Cortex of kidney (tissue), 1 donor: ENCODE results near the gene TRIM50.
"Not testable (repeated sequence)": the region's sequence is repeated elsewhere in the genome, so short reads cannot be mapped to it uniquely, and the experiment has no call there.

Experiments used
- DNase-seq: peaks from one replicate; lab custom pipeline; 2025; lab: John Stamatoyannopoulos, UW

Gene TRIM50

GRCh38 chr7:73314271-73314670 is 13.6 kb downstream of the TRIM50 start:
- no peak for DNase-seq

DNA sequence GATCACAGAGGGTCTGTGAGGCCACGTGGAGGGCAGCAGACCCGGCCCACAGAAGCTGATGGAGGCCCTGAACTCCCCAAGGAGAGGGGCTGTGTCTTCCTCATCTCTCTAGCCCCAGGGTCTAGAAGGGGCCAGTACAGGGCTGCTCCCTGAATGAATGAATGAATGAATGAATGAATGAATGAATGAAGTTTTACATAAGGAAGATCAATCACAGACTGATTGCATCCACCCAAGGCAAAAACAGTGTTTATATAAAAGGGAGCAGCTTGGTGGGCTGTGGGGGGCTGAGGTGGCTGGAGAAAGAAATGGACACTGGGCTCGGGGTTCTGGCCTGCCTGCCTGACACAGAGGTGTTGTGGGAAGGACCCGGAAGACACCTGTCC is 14.4 kb downstream of the TRIM50 start:
- no peak for DNase-seq

- DNase-seq, result no peak
Observed at GRCh38 chr7:73312831-73313520, 14.9 kb downstream of the TRIM50 start.

GRCh38 chr7:73311421-73311820 is 16.5 kb downstream of the TRIM50 start:
- not testable (repeated sequence) for DNase-seq

DNA sequence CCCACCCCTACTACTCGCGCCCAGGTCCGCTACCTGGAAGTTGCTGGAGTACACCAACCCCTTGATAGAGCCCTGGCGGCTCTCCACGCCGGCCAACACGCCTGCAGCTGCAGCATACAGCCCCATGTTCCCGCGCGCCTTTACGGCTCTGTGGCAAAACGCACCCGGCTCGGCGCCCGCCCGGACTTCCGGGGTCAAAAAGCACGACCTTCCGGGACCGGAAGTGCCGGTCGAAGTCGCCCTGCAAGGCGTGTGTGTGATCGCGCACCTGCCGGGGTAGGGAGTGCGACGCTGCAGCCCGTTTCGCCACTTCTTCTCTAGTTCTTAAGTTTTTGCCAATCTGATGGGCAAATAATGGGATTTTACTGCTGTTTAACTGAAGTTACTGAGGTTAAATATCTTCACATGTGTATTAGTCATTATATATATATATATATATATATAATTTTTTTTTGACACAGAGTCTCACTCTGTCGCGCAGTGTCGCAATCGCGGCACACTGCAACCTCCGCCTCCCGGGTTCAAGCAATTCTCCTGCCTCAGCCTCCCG is 19.1 kb downstream of the TRIM50 start, which contains the start of gene NSUN5:
NSUN5 (minus strand) TSS at position 162 of the 550 bp plus-strand sequence; CDS start at position 126, 36 bp downstream.
- DNase-seq, result no peak

DNA sequence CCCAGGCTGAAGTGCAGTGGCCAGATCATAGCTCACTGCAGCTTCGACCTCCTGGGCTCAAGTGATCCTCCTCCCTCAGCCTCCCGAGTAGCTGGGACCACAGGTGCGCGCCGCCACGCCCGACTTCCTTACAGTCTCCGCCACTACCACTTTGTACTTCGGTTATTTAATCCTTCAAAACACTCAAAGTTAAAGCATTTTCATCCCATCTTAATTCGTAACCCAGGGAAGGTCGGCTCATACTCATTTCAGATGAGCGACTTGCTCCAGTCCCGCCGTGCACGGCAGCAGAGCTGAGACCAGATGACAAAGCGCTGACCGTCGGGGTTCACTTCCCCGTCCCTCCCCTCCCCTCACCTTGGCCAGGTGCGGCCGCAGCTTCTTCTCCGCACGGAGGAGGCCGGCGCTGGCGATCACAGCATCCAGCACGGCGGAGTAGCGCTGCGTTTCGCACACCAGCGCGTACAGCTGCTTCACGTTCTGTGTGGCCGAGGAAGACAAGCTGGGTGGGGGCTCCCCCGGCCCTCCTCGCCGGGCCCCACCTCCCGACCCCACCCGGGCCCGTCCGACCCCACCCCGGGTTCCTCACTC is 19.7 kb downstream of the TRIM50 start:
- no peak for DNase-seq

DNA sequence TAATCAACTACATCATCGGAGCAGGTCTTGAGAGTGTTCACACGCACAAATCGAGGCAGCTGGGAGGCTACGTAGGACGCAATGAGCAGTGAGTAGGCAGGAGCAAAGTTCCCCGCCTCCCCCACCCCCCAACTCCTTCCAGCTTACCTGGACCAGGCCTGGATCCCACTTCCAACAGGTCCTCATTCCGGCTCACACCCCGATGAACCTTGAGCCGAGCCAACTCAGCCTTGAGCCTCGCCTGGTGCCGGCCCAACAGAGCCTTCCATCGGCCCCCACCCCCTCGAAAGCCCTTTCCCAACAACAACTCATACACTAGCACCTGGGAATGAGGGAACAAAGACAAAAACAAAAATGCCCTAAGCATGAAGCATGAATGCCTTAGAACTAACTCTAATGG is 20.4 kb downstream of the TRIM50 start:
- no peak for DNase-seq

DNA sequence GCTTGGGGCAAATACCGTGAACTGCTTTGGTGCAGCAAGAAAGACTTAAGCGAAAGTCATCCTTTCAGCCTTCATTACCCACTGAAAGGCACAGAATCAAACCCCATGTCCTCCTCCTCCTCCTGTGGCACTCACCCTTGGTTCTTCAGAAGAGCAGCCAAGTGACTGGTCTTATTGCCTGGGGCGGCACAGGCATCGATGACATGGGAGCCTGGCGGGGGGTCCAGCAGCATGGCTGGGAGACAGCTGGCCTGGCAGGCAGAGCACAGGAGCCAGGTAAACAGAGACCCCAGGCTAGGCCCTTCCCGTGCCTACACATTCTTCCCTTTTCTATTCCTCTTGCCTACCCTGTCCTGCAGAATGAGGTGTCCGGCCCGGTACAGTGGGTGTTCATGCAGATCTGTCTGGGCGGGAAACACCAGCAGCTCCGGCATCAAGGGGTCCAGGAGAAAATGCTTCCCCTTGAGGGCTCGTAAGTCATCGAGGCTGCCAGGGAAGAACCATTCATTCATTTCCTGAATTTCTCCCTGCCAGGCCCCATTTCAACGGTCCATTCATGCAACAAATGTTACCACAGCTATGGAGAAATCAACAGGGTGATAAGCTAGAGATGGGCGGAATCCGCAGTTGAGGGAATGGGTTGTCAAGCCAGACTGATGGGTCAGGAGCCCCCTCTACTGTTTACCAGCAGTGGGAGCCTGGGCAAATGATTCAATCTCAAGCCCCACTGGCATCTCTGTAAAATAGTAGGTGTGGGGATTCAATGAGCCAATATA is 23.1 kb downstream of the TRIM50 start:
- DNase-seq, result not testable (repeated sequence)

- DNase-seq, result no peak
Observed at GRCh38 chr7:73304071-73304470, 23.8 kb downstream of the TRIM50 start.

DNA sequence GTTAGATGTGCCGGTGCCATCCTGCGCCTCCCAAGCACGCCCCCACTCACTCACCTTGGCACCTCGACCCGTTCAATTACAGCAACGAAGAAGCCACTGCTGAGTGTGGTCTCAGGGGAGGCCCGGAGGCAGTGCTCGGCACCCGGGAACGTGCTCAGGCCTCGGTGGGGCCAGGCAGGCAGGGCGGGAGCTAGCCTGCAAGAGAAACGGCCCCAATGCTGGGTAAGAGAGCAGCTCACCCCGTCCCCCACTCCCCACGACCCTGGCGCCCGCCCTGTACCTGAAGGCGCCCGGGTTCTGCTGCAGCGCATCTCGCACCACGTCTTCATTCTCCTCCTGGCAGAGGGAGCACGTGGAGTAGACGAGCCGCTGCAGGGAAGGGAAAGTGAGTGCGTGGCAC is 24.3 kb downstream of the TRIM50 start:
- DNase-seq, result no peak

- not testable (repeated sequence) for DNase-seq
Observed at GRCh38 chr7:73302846-73303245, 25.0 kb downstream of the TRIM50 start.

DNA sequence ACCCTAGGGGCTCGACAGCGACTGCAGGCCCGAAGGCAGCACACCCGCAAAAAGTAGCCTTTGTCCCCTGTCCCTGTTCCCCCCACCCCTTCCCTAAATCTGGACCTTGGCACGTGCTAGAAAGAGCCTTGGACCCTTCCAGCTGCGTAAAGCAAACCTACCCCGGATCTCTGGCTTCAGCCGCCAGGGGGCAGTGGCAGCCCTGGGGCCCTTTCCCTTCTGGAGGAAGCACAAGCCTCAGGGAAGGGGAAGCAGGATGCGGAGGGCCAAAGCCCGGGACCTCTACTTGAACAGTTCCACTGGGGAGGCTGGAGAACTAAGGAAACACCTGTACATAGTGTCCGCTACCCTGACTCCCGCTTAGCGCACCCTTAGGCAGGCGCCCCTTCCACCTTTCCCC is 26.8 kb downstream of the TRIM50 start:
- DNase-seq, result not testable (repeated sequence)

DNA sequence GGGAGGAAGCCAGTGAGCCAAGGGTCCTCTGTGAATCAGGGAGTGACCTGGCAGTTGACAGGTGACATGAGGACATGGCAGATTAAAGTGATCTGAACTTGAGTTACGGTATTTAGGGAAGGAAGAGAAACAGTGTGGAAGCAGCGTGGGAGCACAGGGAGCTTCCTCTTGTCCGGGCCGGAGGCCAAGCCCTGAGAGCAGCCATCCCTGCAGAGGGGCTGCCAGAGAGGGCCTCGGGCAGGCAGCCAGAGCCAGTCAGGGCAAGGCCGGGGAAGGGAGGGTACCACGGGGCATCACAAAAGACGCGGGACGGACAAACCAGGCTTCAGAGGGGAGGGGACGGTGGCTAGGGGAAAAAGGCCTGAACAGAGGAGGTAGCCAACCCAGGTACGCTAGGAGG is 28.1 kb downstream of the TRIM50 start:
- not testable (repeated sequence) for DNase-seq

DNA sequence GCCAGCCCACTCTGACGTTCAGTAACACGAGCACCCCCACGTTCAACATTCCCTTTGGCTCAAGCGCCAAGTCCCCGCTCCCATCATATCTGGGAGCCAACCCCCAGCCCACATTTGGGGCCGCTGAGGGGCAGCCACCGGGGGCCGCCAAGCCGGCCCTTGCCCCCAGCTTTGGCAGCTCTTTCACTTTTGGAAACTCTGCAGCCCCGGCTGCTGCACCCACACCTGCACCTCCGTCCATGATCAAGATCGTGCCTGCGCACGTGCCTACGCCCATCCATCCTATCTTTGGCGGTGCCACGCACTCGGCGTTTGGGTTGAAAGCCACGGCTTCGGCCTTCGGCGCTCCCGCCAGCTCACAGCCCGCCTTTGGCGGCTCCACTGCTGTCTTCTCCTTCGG is 30.2 kb downstream of the TRIM50 start:
- DNase-seq, result not testable (repeated sequence)

DNA sequence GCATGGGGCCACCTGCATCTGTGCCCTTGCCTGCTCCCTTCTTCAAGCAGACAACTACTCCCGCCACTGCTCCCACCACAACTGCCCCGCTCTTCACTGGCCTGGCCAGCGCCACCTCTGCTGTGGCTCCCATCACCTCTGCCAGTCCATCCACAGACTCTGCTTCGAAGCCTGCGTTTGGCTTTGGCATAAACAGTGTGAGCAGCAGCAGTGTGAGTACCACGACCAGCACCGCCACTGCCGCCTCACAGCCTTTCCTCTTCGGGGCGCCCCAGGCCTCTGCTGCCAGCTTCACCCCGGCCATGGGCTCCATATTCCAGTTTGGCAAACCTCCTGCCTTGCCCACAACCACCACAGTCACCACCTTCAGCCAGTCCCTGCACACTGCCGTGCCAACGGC is 30.6 kb downstream of the TRIM50 start:
- DNase-seq, result not testable (repeated sequence)

DNA sequence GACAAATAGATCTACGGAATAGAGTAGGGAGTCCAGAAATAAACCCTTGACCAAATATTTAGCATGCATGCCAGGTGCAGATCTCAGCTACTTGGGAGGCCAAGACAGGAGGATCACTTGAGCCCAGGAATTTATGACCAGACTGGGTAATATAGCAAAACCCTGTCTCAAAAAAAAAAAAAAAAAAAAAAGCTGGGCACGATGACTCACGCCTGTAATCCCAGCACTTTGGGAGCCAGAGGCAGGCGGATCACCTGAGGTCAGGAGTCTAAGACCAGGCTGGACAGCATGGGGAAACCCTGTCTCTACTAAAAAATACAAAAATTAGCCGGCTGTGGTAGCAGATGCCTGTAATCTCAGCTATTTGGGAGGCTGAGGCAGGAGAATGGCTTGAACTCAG is 50.7 kb downstream of the TRIM50 start:
- not testable (repeated sequence) for DNase-seq

- not testable (repeated sequence) for DNase-seq
Observed at GRCh38 chr7:73267813-73268212, 60.1 kb downstream of the TRIM50 start.

- not testable (repeated sequence) for DNase-seq
Observed at GRCh38 chr7:73266719-73267368, 61.0 kb downstream of the TRIM50 start.
